ENCODE results near the gene FBXL7.
A peak's percentile ranks its signal among the peaks of the same experiment; 100 is the strongest.

FBXL7 gene

DNA sequence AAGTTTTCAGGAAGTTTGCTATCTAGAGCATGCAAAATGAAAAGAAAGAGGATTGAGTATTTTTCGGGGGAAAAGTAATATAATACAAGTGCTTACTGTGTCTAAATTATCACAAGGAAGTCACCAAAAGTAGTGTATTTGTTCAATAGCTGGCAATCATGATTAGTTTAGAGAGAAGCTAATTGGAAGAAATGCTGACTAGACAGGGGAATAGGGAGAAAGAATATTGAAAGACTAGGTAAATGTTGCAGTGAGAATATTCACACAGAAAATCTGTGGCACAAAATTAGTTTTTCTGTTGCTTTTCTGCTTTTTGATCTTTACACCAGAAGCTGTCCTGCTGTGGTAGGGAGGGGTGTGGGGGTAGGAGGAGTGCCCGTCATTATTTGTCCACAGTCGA is 440.9 kb downstream of the FBXL7 start:
- TF ChIP-seq, protein P1, sequence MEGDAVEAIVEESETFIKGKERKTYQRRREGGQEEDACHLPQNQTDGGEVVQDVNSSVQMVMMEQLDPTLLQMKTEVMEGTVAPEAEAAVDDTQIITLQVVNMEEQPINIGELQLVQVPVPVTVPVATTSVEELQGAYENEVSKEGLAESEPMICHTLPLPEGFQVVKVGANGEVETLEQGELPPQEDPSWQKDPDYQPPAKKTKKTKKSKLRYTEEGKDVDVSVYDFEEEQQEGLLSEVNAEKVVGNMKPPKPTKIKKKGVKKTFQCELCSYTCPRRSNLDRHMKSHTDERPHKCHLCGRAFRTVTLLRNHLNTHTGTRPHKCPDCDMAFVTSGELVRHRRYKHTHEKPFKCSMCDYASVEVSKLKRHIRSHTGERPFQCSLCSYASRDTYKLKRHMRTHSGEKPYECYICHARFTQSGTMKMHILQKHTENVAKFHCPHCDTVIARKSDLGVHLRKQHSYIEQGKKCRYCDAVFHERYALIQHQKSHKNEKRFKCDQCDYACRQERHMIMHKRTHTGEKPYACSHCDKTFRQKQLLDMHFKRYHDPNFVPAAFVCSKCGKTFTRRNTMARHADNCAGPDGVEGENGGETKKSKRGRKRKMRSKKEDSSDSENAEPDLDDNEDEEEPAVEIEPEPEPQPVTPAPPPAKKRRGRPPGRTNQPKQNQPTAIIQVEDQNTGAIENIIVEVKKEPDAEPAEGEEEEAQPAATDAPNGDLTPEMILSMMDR (IDR thresholded peaks at IDR 0.05; ENCODE audit: low read depth, low read length) = no peak
- no peak for DNase-seq (ENCODE audit: low read depth in 2 of 2)
- H3K4me3 ChIP-seq (replicated peaks in 1 of 2; ENCODE audit: low read depth in 2 of 2, low read length in 2 of 2) = no peak overlapping the region

DNA sequence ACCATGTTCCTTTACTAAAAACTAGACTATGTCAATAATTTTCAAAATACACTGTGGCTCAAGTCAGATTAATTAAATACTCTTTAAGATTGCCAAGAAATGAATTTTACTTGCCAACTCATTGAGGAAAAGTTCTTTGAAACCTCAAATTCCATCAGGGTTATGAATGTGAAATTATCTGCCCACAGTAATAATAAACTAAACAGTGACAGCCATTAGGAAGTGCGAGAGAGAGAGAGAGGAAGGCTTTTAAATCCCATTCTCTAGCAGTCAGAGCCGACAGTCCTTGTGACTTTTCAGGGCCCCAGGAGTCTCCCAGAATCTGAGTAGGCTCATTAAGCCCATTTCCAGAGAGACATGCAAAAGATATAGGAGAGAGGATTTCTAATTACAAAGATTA is 443.5 kb downstream of the FBXL7 start:
- H3K4me3 ChIP-seq (replicated peaks in 1 of 2; ENCODE audit: low read depth in 2 of 2, low read length in 2 of 2) = no peak overlapping the region
- TF ChIP-seq, protein P1 (IDR thresholded peaks at IDR 0.05; ENCODE audit: low read depth, low read length) = no peak
- peak; percentile 11 to 19 for DNase-seq (ENCODE audit: low read depth in 2 of 2)

DNA sequence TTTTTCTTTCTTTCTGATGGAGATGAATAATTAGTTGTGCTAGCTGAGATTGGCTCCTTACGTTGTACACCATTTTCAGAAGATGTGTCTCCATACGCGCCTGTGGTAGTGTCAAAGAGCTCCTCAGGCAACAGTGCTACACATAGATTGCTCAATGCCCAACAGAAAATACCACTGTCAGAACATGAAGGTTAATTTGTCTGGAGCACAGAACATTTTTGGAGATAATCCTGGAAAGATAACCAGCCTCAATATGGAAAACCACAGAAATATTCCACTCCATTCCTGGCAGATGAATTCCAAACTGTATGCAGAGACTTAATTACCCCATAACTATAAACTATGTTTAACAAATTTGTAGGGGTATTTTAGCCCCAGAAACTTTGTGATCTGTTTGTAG is 446.0 kb downstream of the FBXL7 start:
- peak in 1 of 2 donors; percentile 33 for DNase-seq (ENCODE audit: low read depth in 2 of 2)
- TF ChIP-seq, protein P1 (IDR thresholded peaks at IDR 0.05; ENCODE audit: low read depth, low read length) = no peak
- H3K4me3 ChIP-seq (replicated peaks in 1 of 2; ENCODE audit: low read depth in 2 of 2, low read length in 2 of 2) = no peak overlapping the region

- H3K4me3 ChIP-seq (replicated peaks in 1 of 2; ENCODE audit: low read depth in 2 of 2, low read length in 2 of 2) = no peak overlapping the region
- TF ChIP-seq, protein P1 (IDR thresholded peaks at IDR 0.05; ENCODE audit: low read depth, low read length) = no peak
- no peak for DNase-seq (ENCODE audit: low read depth in 2 of 2)
These were observed 448.2 kb downstream of the FBXL7 start for GRCh38 chr5:15948190-15948589.

DNA sequence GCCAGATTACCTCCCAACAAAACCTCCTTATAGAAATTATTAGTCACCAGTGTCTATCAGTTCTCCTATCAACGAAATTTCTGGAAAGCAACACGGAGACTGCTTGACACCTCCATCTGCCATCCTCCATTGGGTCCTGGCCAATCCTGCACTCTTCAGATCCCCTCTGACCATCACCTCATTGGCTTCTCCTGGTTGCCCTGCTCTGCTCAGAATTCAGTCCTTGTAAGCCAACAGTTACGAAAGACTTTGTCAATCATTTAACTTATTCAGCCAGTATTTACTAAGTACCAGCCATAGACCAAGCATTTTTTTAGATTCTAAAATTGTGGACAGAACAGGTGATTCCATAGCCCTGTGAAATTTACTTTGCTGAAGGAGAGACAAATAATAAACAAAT is 451.1 kb downstream of the FBXL7 start:
- no peak overlapping the region for H3K4me3 ChIP-seq (replicated peaks in 1 of 2; ENCODE audit: low read depth in 2 of 2, low read length in 2 of 2)
- no peak for DNase-seq (ENCODE audit: low read depth in 2 of 2)
- TF ChIP-seq, protein P1 (IDR thresholded peaks at IDR 0.05; ENCODE audit: low read depth, low read length) = no peak

DNA sequence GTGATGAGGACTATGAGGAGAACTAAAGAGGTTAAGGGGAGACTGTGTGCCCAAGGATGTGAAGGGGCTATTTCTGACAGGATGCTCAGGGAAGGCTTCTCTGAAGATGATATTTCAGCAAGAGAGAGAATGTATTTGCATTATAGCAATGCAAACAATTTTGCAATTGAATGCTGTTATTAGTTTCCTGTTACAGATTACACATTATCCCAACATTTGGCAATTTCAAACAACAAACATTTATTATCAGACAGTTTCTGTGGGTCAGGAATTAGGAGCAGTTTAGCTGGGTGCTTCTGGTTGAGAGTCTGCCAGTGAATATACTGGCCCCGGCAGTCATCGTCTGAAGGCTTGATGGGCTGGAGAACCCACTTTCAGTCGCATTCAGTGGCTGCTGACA is 451.6 kb downstream of the FBXL7 start:
- no peak for DNase-seq (ENCODE audit: low read depth in 2 of 2)
- TF ChIP-seq, protein P1 (IDR thresholded peaks at IDR 0.05; ENCODE audit: low read depth, low read length) = no peak
- H3K4me3 ChIP-seq (replicated peaks in 1 of 2; ENCODE audit: low read depth in 2 of 2, low read length in 2 of 2) = no peak overlapping the region

- TF ChIP-seq, protein P1 (IDR thresholded peaks at IDR 0.05; ENCODE audit: low read depth, low read length) = no peak
These were observed 456.6 kb downstream of the FBXL7 start for GRCh38 chr5:15956622-15957021.

More at GRCh38 chr5:15956622-15957021, 456.6 kb downstream of the FBXL7 start:
- no peak overlapping the region for H3K4me3 ChIP-seq (replicated peaks in 1 of 2; ENCODE audit: low read depth in 2 of 2, low read length in 2 of 2)
- DNase-seq (ENCODE audit: low read depth in 2 of 2) = no peak
